GM23338 (cell line): ENCODE measurements around the gene DDX39B. TPM values are rescaled to one million over a fixed set of nuclear protein-coding genes. Genes with fewer than 3 reads are reported as not detected.

ENCODE experiments used
- CREB1 ChIP-seq: fragments of 250-450 bp; sonication (Bioruptor Pico); IDR thresholded peaks from 2 replicates; pipeline ENCODE4 v1.5.0; 2020; ENCODE audit warnings: low read depth, mild to moderate bottlenecking, moderate library complexity
- NANOG ChIP-seq: IDR thresholded peaks from 2 replicates; pipeline ENCODE4 v1.6.1; 2016; ENCODE audit warnings: antibody characterized with exemption, borderline replicate concordance
- POLR2AphosphoS5 ChIP-seq: IDR thresholded peaks from 2 replicates; pipeline ENCODE4 v1.6.1; 2016; ENCODE audit warnings: antibody characterized with exemption, low read depth
- REST ChIP-seq: IDR thresholded peaks from one replicate; pipeline ENCODE4 v1.6.1; 2018; ENCODE audit warnings: antibody characterized with exemption; ENCODE audit not compliant: unreplicated experiment
- STAT1 ChIP-seq: IDR thresholded peaks from one replicate; pipeline ENCODE4 v1.6.1; 2016; ENCODE audit warnings: antibody characterized with exemption; ENCODE audit not compliant: unreplicated experiment
- ZNF114 ChIP-seq: fragments of 250-450 bp; sonication (Bioruptor Pico); IDR thresholded peaks from 2 replicates; pipeline ENCODE4 v1.5.0; 2020; ENCODE audit warnings: mild to moderate bottlenecking, moderate library complexity
- ZNF331 ChIP-seq: fragments of 250-450 bp; sonication (Bioruptor Pico); IDR thresholded peaks from 2 replicates; pipeline ENCODE4 v1.5.0; 2020; ENCODE audit warnings: low read depth, mild to moderate bottlenecking, moderate library complexity
- ZNF462 ChIP-seq: fragments of 250-450 bp; sonication (Bioruptor Pico); IDR thresholded peaks from 2 replicates; pipeline ENCODE4 v1.5.0; 2020; ENCODE audit warnings: mild to moderate bottlenecking, moderate library complexity
- polyA plus RNA-seq: library from polyadenylated mRNA; unstranded; fragments of >200 nt; fragmentation: Nextera tagmentation; extraction: Ambion mirVana; gene quantifications from 2 replicates; pipeline ENCODE4 v1.2.1, GENCODE V29; 2016
- total RNA-seq: library from RNA; depleted of rRNA; stranded (reverse); fragments of >200 nt; shearing (Covaris generic); gene quantifications from 2 replicates; pipeline ENCODE4 v1.2.3, GENCODE V29; 2014
- TF ChIP-seq, protein P1 (sequence below): IDR thresholded peaks from 2 replicates; pipeline ENCODE4 v1.6.1; 2016; ENCODE audit warnings: antibody characterized with exemption

Gene DDX39B
- total and polyA plus RNA-seq, 2 experiments from 2014 or later, result 341 to 849 TPM

DNA sequence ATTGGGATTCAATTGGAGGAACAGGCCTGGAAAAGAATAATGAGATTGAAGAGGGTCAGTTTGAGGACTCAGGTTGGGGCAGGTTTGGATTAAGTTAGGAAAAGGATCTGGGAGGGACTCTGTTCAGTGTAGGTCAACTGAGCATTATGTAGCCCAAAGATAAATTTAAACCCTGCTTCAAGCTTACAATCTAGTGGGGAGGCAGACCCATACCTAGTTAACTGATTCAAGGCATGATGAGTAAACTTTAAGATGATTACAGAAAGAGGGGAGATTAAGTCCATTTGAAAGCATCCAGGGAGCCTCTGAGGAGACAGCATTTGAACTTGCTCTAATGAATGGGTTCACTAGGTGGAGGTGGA, 18.9 kb upstream of the DDX39B start (continued):
- no peak for TF ChIP-seq ZNF462 (CRISPR knock-in tag)
- TF ChIP-seq NANOG, result no peak
- TF ChIP-seq, protein P1, sequence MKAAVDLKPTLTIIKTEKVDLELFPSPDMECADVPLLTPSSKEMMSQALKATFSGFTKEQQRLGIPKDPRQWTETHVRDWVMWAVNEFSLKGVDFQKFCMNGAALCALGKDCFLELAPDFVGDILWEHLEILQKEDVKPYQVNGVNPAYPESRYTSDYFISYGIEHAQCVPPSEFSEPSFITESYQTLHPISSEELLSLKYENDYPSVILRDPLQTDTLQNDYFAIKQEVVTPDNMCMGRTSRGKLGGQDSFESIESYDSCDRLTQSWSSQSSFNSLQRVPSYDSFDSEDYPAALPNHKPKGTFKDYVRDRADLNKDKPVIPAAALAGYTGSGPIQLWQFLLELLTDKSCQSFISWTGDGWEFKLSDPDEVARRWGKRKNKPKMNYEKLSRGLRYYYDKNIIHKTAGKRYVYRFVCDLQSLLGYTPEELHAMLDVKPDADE, result no peak
- TF ChIP-seq CREB1, result no peak
- TF ChIP-seq ZNF114 (CRISPR knock-in tag), result no peak
- no peak for TF ChIP-seq REST
- no peak for TF ChIP-seq STAT1
- TF ChIP-seq ZNF331 (CRISPR knock-in tag), result no peak
- TF ChIP-seq POLR2AphosphoS5, result no peak
